ENCODE data around the gene CCDC144A.
"Not testable (repeated sequence)": the region's sequence is repeated elsewhere in the genome, so short reads cannot be mapped to it uniquely, and the experiment has no call there.

Gene CCDC144A

GRCh38 chr17:16689731-16690281 lies at the start of gene CCDC144A:
CCDC144A (plus strand) TSS chr17:16690241; CDS start chr17:16690401, 160 bp downstream.
- H3K4me3 ChIP-seq (ENCODE audit: low read length in 2 of 2); H3K4me1 ChIP-seq (ENCODE audit: control insufficient read depth in 2 of 2, insufficient read depth in 2 of 2, low read length in 2 of 2); H3K9ac ChIP-seq (ENCODE audit: low read depth in 1 of 2, low read length in 2 of 2); H3K27me3 ChIP-seq (ENCODE audit: control insufficient read depth in 2 of 2, insufficient read depth in 2 of 2, low read length in 2 of 2); H3K9me3 ChIP-seq (ENCODE audit: control insufficient read depth in 2 of 2, low read length in 2 of 2); H3K27ac ChIP-seq (ENCODE audit: low read depth in 2 of 2, low read length in 2 of 2); H3K36me3 ChIP-seq (ENCODE audit: control insufficient read depth in 2 of 2, insufficient read depth in 2 of 2, low read length in 2 of 2): not testable (repeated sequence)

DNA sequence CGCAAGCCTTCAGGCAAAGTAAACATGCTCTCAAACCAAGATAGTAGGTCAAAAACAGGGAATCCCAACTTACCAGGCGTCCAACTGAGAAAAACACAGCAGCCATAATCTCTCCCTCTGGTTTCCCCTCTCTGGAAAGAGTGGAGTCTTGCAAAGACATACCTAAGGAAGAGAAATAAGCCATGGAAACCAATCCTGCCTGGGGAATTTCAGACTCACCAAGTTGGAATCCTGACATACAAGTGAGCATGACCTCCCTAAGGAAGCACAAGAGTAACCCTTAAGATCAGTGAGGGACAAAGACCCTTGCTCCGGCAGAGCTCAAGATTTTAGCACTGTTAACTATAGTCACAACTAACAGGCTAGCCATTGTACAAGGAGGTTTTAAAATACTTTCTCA lies 40.5 kb upstream of the CCDC144A start:
- no peak overlapping the region for H3K4me3 ChIP-seq (ENCODE audit: low read length in 2 of 2)
- H3K9ac ChIP-seq (ENCODE audit: low read depth in 1 of 2, low read length in 2 of 2) = no peak overlapping the region
- H3K36me3 ChIP-seq (ENCODE audit: control insufficient read depth in 2 of 2, insufficient read depth in 2 of 2, low read length in 2 of 2) = peaks cover 0 to 4% of the 10 kb centered on the region in 2 donors
- peaks cover 5 to 9% of the 10 kb centered on the region in 2 donors for H3K4me1 ChIP-seq (ENCODE audit: control insufficient read depth in 2 of 2, insufficient read depth in 2 of 2, low read length in 2 of 2)
- H3K9me3 ChIP-seq (ENCODE audit: control insufficient read depth in 2 of 2, low read length in 2 of 2) = no peaks in the 10 kb centered on the region
- H3K27ac ChIP-seq (ENCODE audit: low read depth in 2 of 2, low read length in 2 of 2) = no peak overlapping the region
- H3K27me3 ChIP-seq (ENCODE audit: control insufficient read depth in 2 of 2, insufficient read depth in 2 of 2, low read length in 2 of 2) = no peaks in the 10 kb centered on the region

DNA sequence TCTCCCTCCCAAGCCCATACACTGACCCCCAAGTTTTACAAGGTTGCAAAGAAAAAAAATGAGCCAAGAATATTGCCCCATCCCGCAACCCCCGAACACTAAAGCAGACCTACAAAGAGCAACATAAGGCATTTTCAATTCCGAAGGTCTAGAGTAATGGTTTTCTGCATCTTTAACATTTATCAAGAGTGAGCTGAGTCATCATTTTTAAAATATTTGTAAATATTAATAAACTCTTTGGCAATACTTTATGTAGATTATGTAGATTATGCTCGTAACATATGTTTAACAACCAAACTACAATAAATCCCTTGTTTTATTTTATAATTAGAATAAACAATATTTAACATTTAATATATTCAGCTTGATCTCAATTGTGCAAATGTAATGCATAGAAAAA lies 37.8 kb upstream of the CCDC144A start:
- Histone ChIP-seq H3K27ac (ENCODE audit: low read depth in 2 of 2, low read length in 2 of 2) (no peak overlapping the region), H3K9ac (ENCODE audit: low read depth in 1 of 2, low read length in 2 of 2) (no peak overlapping the region), H3K4me3 (ENCODE audit: low read length in 2 of 2) (peak overlapping the region in 1 of 2 donors; percentile 85)

DNA sequence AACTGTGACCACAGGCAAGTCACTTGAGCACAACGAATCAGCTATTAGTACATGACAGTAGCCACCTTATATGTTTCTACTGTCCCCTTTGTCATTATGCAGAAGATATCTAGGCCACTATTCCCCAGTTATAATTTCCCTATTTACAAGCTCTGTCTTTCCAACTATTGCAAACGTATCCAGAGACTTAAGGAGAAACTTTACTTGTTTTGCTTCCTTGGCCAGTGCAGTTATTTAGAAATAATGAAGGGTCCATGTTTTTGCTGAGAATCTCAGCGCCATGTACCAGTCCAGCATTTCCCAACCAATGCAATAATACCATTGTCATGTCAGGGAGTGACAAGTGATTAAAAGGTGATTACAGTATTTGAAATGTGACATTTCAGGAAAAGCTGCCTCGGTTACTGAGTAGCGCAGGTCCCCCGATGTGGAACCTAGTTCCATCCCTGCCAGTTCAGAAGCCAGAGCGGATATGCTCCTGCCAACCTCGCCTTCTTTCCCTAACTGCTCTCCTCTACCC lies 37.1 kb upstream of the CCDC144A start:
- no peaks in the 10 kb centered on the region for H3K9me3 ChIP-seq (ENCODE audit: control insufficient read depth in 2 of 2, low read length in 2 of 2)
- no peaks in the 10 kb centered on the region for H3K36me3 ChIP-seq (ENCODE audit: control insufficient read depth in 2 of 2, insufficient read depth in 2 of 2, low read length in 2 of 2)
- H3K9ac ChIP-seq (ENCODE audit: low read depth in 1 of 2, low read length in 2 of 2) = peak overlapping the region; percentile 82 to 89
- peak overlapping the region; percentile 87 to 90 for H3K27ac ChIP-seq (ENCODE audit: low read depth in 2 of 2, low read length in 2 of 2)
- H3K27me3 ChIP-seq (ENCODE audit: control insufficient read depth in 2 of 2, insufficient read depth in 2 of 2, low read length in 2 of 2) = no peaks in the 10 kb centered on the region
- peak overlapping the region; percentile 85 to 87 for H3K4me3 ChIP-seq (ENCODE audit: low read length in 2 of 2)
- H3K4me1 ChIP-seq (ENCODE audit: control insufficient read depth in 2 of 2, insufficient read depth in 2 of 2, low read length in 2 of 2) = peaks cover 5 to 9% of the 10 kb centered on the region in 2 donors

More for the DNA sequence above, 37.8 kb upstream of the CCDC144A start:
- Histone ChIP-seq H3K27me3 (ENCODE audit: control insufficient read depth in 2 of 2, insufficient read depth in 2 of 2, low read length in 2 of 2) (no peaks in the 10 kb centered on the region), H3K36me3 (ENCODE audit: control insufficient read depth in 2 of 2, insufficient read depth in 2 of 2, low read length in 2 of 2) (no peaks in the 10 kb centered on the region), H3K9me3 (ENCODE audit: control insufficient read depth in 2 of 2, low read length in 2 of 2) (no peaks in the 10 kb centered on the region), H3K4me1 (ENCODE audit: control insufficient read depth in 2 of 2, insufficient read depth in 2 of 2, low read length in 2 of 2) (peaks cover 5 to 9% of the 10 kb centered on the region in 2 donors)

- H3K4me1 ChIP-seq (ENCODE audit: control insufficient read depth in 2 of 2, insufficient read depth in 2 of 2, low read length in 2 of 2) = peaks cover 5 to 9% of the 10 kb centered on the region in 2 donors
- H3K27me3 ChIP-seq (ENCODE audit: control insufficient read depth in 2 of 2, insufficient read depth in 2 of 2, low read length in 2 of 2) = no peaks in the 10 kb centered on the region
- peak within 1 kb of the TSS; percentile 87 to 90 for H3K27ac ChIP-seq (ENCODE audit: low read depth in 2 of 2, low read length in 2 of 2)
- H3K9me3 ChIP-seq (ENCODE audit: control insufficient read depth in 2 of 2, low read length in 2 of 2) = no peaks in the 10 kb centered on the region
- no peaks in the 10 kb centered on the region for H3K36me3 ChIP-seq (ENCODE audit: control insufficient read depth in 2 of 2, insufficient read depth in 2 of 2, low read length in 2 of 2)
- H3K9ac ChIP-seq (ENCODE audit: low read depth in 1 of 2, low read length in 2 of 2) = peak within 1 kb of the TSS; percentile 82 to 89
- H3K4me3 ChIP-seq (ENCODE audit: low read length in 2 of 2) = peak within 1 kb of the TSS; percentile 85 to 87
Observed at GRCh38 chr17:16653367-16654041, 36.5 kb upstream of the CCDC144A start, which contains the start of gene ZNF624. ZNF624 (minus strand) TSS chr17:16653850.

- Histone ChIP-seq H3K27ac (ENCODE audit: low read depth in 2 of 2, low read length in 2 of 2) (no peak overlapping the region), H3K9ac (ENCODE audit: low read depth in 1 of 2, low read length in 2 of 2) (no peak overlapping the region), H3K36me3 (ENCODE audit: control insufficient read depth in 2 of 2, insufficient read depth in 2 of 2, low read length in 2 of 2) (no peaks in the 10 kb centered on the region), H3K4me3 (ENCODE audit: low read length in 2 of 2) (no peak overlapping the region), H3K9me3 (ENCODE audit: control insufficient read depth in 2 of 2, low read length in 2 of 2) (no peaks in the 10 kb centered on the region), H3K27me3 (ENCODE audit: control insufficient read depth in 2 of 2, insufficient read depth in 2 of 2, low read length in 2 of 2) (peaks cover 2% of the 10 kb centered on the region in 2 donors), H3K4me1 (ENCODE audit: control insufficient read depth in 2 of 2, insufficient read depth in 2 of 2, low read length in 2 of 2) (no peaks in the 10 kb centered on the region)
Observed at GRCh38 chr17:16661217-16661616, 28.8 kb upstream of the CCDC144A start.

- Histone ChIP-seq H3K9ac (ENCODE audit: low read depth in 1 of 2, low read length in 2 of 2) (no peak overlapping the region), H3K27ac (ENCODE audit: low read depth in 2 of 2, low read length in 2 of 2) (no peak overlapping the region), H3K9me3 (ENCODE audit: control insufficient read depth in 2 of 2, low read length in 2 of 2) (no peaks in the 10 kb centered on the region), H3K4me3 (ENCODE audit: low read length in 2 of 2) (no peak overlapping the region), H3K36me3 (ENCODE audit: control insufficient read depth in 2 of 2, insufficient read depth in 2 of 2, low read length in 2 of 2) (no peaks in the 10 kb centered on the region), H3K27me3 (ENCODE audit: control insufficient read depth in 2 of 2, insufficient read depth in 2 of 2, low read length in 2 of 2) (peaks cover 2 to 6% of the 10 kb centered on the region in 2 donors), H3K4me1 (ENCODE audit: control insufficient read depth in 2 of 2, insufficient read depth in 2 of 2, low read length in 2 of 2) (no peaks in the 10 kb centered on the region)
Observed at GRCh38 chr17:16662936-16663335, 27.1 kb upstream of the CCDC144A start.

GRCh38 chr17:16666553-16666906 lies 23.5 kb upstream of the CCDC144A start:
- H3K4me1 ChIP-seq (ENCODE audit: control insufficient read depth in 2 of 2, insufficient read depth in 2 of 2, low read length in 2 of 2); H3K9me3 ChIP-seq (ENCODE audit: control insufficient read depth in 2 of 2, low read length in 2 of 2); H3K27ac ChIP-seq (ENCODE audit: low read depth in 2 of 2, low read length in 2 of 2); H3K4me3 ChIP-seq (ENCODE audit: low read length in 2 of 2); H3K9ac ChIP-seq (ENCODE audit: low read depth in 1 of 2, low read length in 2 of 2); H3K36me3 ChIP-seq (ENCODE audit: control insufficient read depth in 2 of 2, insufficient read depth in 2 of 2, low read length in 2 of 2): not testable (repeated sequence)
- peaks cover 6 to 12% of the 10 kb centered on the region in 2 donors for H3K27me3 ChIP-seq (ENCODE audit: control insufficient read depth in 2 of 2, insufficient read depth in 2 of 2, low read length in 2 of 2)

- H3K9me3 ChIP-seq (ENCODE audit: control insufficient read depth in 2 of 2, low read length in 2 of 2); H3K4me3 ChIP-seq (ENCODE audit: low read length in 2 of 2); H3K36me3 ChIP-seq (ENCODE audit: control insufficient read depth in 2 of 2, insufficient read depth in 2 of 2, low read length in 2 of 2); H3K9ac ChIP-seq (ENCODE audit: low read depth in 1 of 2, low read length in 2 of 2); H3K27ac ChIP-seq (ENCODE audit: low read depth in 2 of 2, low read length in 2 of 2); H3K4me1 ChIP-seq (ENCODE audit: control insufficient read depth in 2 of 2, insufficient read depth in 2 of 2, low read length in 2 of 2): not testable (repeated sequence)
- H3K27me3 ChIP-seq (ENCODE audit: control insufficient read depth in 2 of 2, insufficient read depth in 2 of 2, low read length in 2 of 2) = peaks cover 6 to 12% of the 10 kb centered on the region in 2 donors
Observed at GRCh38 chr17:16666907-16667636, 23.0 kb upstream of the CCDC144A start.

DNA sequence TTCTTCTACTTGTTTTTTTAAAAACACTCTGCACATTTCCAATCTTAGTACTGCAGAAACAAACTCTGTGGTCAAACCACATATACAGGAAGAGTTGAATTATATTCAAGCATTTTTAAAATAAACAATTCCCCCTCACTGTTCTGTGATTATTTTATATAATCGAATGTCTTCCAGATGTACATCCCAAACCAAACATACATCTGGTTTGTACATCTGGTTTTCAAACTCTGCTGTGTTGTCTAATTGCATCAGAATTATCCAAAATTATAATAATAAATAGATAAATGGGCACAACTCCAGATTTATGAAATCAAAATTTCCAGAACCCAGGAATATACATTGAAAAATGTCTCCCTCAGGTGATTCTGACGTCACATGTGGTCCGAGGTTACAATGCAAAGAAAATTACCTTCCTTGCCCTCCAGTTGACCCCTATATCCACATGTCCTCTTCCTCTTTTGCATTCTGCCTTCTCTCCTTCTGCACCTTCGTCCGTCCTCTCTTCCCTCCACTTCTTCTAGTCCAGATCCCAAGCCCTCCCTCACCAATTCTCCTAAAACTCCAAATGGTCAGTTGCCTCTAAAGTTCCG lies 13.3 kb upstream of the CCDC144A start:
- Histone ChIP-seq H3K27ac (ENCODE audit: low read depth in 2 of 2, low read length in 2 of 2) (no peak overlapping the region), H3K36me3 (ENCODE audit: control insufficient read depth in 2 of 2, insufficient read depth in 2 of 2, low read length in 2 of 2) (no peaks in the 10 kb centered on the region), H3K9ac (ENCODE audit: low read depth in 1 of 2, low read length in 2 of 2) (no peak overlapping the region), H3K4me3 (ENCODE audit: low read length in 2 of 2) (no peak overlapping the region), H3K27me3 (ENCODE audit: control insufficient read depth in 2 of 2, insufficient read depth in 2 of 2, low read length in 2 of 2) (no peaks in the 10 kb centered on the region), H3K9me3 (ENCODE audit: control insufficient read depth in 2 of 2, low read length in 2 of 2) (no peaks in the 10 kb centered on the region), H3K4me1 (ENCODE audit: control insufficient read depth in 2 of 2, insufficient read depth in 2 of 2, low read length in 2 of 2) (no peaks in the 10 kb centered on the region)

All from mucosa of rectum (tissue), 2 donors.